ENCODE measurements around the gene HRNR.

HRNR gene

DNA sequence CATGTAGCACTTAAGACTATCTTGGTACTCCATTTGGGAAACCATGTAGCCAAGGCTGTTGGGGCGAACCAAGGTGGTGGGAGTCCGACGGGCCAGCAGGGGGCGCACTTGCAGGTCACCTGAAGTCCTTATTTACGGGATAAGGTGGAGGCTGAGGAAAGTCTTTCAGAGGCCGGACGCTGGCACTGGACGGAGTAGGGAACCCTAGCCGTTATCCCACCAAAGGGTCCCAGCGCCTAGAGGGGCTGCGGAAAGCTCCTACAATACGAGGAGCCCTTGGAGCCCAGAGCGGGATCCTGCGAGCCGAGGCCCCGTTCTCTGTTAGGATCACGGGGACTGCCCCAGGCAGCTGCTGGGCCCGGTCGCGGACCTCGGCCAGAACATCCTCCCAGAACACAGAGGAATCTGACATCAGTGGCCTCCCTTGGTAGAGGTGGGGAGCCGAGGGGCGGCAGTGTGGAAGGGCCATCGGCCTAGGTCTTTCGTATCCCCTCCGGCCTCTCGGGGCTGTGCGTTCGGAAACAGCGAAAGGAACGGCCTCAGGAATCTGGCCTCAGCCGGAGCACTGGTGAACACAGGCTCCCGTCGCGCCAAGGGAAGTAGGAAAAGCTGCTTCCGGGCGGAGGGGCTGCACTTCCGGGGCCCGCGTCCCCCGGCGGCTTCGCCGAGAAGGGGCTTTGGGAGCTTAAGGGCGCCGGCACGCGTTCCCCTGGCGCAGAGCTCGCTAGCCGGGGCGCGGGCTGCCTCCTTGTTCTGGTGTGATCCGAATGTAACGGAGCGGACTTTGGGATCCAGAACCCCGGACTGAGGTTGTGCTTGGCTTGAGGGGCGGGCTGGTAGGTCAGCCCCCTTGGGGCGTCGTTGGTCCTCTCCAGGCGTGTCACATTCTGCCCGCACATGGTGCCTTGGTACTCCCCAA, 35.1 kb downstream of the HRNR start:
- DNase-seq: peak; percentile 34

DNA sequence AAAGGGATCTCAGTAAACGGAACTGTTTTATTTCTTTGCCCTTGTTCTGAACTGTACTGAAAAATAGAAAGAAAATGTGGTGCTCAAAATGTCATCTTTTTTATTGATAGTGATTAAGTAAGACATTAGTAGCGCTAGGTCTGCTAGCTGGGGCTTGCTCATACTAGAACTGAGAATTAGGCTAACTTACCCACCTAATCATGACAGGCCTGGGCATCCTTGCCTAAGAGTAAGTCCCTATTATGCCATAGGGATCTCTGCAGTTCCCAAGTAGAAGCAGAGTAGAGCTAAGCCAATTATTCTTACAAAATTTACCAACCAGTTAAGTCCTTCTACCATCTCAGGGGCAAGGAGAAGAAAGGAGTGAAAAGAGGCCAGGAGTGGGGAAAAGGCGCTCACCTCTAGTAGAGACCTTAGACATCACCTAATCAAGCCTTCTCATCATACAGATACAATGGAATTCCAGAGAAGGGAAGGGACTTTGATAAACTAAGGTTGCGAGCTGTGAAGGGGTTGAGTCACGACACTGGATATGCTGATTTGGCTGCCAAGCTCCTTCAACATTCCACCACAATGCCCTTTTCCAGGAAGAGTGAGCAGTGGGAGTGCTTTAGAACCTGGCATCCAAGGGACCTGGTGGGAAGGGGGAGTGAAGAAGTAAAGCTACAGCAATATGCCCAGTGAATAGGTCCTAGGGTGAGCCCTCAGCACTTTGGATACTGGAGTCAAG, 37.3 kb downstream of the HRNR start:
- DNase-seq: no peak

DNA sequence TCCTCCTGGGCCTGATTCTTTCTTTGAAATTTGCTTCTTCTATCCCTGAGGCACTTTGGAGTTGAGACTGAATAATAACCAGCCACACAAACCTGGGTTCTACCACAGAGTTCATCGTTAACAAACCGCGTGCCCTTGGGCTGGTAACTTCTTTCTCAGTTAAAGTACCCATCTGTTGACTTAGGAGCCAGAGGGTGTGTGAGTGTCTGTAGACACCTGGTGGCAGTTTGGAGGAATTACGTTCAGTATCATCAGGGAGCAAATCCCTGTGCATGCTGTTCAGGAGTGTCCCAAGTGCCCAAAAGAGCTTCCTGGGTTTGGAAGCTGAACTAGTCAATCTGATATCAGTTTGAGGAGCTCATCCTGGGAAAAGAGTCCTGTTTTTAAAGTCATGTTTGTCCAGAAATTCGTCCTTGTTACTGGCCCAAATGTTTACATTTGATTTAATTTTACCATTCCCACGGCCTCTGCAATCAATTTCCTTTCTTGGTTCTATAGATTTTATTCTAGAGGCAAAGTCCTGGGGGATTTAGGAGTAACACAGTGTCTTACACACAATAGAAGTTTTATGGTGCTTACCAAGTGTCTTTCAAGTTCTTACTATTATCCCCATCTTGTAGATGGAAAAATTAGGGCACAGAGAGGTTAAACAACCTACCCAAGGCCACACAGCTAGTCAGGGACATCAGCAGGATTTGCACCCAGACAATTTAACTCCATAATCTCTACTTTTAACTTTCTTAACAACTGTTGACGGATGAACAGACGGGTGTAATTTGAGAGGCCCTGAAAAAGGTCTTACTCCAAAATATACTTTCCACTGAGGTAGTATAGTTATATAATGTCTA, 38.2 kb downstream of the HRNR start:
- DNase-seq: no peak

DNA sequence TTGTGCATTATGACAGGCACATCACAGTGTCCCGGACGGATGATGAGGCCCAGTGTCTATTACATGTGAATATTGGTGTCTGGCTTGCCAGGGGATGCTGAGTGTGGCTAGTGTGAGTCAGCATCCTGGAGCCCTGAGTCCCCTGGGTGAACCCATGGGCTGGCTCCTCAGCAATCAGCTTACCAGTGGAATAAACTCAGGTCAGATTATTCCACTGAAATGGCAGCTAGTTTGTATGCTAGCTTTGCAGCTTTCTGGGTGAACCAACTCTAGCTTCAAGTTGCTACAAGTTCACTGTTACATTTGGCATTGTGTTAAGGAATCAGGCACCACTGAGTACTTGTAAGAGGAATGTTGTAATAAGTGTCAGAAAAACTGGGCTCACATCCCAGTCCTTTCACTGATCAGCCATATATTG, 41.0 kb downstream of the HRNR start:
- DNase-seq: no peak

DNA sequence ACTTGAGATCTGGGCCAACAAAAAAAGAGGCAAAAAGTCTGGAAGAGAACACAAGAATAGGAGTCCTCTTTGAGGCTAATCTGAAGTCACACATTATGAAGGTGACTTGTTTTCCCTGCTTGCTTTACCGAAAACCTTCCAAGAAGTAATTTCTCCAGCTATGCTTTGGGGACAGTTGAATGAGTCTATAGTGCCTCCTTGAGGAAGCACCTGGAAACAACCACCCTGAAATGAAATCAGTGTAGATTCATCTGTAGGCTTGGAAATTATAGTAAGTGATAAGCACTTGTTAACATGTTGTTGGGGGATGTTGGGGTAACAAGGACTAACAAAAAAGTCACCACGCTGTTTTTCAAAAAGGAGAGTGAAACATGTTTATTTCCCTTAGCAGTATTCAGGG, 41.6 kb downstream of the HRNR start:
- no peak for DNase-seq

DNA sequence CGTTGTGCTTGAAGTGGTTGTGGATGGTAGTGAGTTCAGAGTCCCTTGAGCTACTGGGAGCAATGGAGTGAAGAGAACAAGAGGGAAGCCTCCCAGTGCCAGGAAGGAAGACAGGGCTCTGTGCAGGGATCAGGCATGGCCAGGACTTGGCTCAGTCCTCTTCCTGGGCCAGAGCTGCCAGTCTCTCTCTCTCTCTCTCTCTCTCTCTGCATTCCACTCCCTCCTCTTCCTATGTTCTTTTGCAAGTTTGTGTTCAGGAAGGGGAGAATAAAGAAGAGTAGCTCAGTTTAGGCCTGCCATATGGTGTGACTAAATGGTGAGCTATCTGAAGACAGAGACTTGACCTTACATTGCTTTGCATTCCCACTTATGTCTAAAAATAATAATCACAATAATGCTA, 44.4 kb downstream of the HRNR start:
- no peak for DNase-seq

DNA sequence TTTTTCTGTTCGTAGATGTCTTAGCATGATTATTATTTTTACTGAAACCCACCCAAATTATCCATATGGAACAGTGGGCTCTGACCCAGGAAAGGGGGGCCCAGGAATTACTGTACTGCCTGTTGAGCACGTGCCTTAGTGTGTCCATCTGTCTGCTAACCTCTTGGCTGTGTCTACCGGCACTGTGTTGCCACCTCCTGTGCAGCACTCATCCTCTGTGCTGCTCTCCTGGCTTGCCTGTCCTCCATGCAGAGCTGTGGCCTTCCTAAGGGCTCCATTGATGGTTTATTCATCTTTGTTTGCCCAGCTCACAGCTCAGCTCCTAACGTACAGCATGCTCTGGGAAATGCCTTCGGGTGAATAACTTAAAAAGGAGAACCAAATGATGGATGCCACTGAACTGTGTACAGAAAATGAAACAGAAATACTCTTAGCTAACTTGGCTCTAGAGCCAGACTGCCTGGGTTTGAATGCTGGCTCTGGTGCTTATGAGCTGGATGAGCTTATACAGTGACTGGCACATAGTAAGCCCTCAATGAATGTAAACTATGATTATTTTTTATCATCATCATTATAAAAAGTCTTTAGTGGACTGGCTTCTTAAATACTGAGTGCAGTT, 53.6 kb downstream of the HRNR start:
- DNase-seq: no peak

DNA sequence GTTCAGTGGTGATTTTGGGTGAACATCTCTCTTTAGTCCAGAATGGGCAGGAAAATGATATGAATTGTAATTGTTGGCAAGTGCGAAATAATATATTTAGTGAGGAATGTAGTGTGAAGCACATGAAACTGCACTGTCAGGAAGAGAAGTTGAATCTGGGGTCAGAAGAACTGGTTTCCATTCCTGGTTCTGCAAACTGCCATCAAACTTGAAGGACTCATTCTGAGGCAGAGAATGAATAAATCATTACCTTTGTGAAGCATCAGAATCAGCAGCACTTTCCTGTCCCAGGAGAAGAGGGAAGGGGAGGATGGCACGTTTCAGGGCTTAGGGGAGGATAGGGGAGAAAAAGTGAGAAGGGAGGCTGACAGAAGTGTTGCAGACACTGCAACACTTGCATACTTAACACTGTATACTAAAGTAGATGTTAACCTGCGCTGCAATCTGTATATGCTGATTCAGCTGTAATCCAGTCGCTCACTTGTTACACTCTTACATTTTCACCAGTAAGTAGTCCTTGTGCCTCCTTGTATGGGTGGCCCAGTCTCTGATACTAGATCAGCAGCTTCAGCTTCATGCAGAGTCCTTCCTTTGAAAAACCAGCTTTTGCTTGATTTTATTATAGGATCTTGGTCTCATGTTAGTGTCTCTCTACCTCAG, 54.5 kb downstream of the HRNR start:
- DNase-seq: no peak

DNA sequence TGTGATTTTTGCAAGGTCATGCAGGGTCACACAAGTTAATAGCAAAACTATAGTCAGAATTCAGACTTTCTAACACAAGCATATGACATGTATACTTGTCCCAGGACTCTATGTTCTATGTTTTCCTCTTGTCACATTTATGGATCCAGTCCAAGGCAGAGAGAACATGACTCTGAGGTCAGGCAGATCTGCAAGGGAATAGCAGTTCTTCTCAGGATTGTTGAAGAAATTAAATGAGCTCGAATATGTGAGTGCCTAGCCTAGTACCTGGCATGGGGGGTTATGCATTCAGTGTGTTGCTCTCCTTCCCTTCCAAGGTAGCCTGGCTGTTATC, 55.5 kb downstream of the HRNR start:
- no peak for DNase-seq

DNA sequence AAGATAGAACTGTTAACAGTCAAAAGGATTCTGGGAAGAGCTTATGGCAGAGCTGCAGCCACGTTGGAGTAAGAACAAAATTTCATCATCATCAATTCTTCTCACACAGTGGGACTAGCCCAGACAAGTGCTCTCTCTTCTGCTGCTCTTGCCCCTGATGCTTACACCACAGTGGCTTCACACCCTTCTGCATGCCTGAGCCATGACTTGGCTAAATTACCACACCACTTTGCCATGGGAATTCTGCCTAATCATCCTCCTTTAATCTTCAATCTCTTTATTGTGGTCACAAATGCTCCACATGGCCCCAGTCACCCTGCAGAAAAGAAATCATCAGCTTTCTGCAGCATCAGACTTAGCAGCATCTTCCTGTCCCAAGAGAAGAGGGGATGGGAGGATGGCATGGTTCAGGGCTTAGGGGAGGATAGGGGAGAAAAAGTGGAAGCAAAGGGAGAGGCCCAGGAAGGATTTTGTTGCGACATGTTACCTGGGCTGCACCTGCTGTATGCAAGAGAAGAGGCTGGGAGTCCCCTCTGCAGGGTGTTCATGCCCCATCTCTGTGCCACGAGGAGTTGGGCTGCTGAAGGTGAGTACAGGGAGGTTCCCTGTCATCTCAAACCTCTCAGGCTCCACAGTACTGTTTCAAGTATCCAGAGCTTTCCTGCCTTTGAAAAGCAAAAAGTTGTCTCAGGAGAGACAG, 56.0 kb downstream of the HRNR start:
- DNase-seq: no peak

DNA sequence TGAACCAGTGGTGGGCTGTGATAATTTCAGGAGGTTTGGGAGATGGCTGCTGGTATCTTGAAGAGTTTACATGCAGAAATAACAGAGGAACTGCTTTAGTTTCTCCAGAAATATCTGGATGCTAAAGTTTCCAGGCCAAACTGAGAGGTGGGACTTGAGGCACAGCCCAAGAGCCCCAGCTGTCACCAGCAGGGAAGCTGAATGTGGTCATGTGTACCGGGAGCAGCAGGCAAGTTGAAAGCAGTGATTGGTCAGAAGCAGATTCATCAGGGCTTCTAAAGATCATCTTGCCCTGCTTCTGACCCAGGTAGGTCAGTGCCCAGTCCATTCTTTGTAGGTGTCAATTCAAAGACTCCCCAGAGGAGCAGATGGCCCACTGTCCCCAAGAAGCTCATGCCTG, 57.0 kb downstream of the HRNR start:
- DNase-seq: no peak

DNA sequence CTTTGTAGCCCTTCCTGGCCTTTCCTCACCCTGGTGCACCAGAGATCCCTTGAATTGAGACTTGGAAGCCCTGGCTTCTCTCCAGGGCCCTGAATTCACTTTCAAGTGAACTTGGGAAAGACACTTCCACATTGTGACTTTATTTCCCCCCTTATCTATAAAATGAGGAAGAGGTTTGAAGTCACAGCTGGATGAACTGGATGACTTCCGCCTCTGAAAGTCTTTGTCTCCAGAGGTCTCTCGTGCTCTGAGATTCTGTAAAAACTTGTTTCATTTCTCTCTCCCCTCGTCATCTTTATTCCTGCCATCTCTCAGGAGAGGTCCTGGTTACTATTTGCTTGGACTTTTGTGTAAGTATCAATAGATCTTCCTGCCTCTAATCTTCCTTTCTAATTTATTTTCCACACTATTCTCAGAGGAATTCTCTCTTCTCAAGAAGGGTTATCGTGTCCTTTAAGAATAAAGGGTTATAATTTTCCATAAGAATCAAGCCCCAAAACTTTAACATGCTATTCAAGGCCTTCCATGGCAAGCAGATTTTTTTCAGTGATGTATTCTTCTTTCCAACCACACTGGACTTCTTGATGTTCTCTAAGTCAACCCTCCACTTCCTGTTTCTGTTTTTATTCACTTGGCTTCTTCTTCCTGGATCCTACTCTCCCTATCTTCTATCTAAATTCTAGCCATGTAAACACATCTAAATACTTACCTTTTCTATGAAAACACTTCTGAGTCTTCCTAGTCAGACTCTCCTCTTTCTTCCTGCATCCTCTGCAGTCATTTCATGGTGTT, 58.5 kb downstream of the HRNR start:
- no peak for DNase-seq

DNA sequence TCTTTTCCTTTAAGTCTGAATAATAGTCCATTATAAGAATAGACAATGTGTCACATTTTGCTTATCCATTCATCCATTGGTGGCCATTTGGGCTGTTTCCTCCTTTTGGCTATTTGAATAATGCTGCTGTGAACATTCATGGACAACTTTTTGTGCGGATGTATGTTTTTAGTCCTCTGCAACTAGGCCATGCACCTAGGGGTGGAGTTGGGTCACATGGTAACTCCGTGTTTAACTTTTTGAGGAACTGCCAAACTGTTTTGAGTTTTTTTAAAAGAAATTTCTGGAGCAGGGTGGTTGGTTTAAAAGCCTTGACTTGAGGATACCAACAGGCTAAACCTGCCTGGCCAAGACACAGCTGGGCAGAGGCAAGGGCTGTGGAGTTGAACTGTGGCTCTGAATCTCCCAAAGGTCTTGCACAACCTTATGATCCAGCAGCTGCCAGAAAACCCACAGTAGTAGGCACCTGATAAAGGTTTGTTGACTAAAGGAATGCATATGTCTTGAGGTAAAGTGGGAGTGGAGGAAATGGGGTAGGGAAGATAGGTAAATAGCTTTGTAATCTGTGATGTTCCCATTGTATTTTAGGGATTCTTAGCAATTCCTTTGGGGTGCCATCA, 59.4 kb downstream of the HRNR start:
- DNase-seq: no peak

DNA sequence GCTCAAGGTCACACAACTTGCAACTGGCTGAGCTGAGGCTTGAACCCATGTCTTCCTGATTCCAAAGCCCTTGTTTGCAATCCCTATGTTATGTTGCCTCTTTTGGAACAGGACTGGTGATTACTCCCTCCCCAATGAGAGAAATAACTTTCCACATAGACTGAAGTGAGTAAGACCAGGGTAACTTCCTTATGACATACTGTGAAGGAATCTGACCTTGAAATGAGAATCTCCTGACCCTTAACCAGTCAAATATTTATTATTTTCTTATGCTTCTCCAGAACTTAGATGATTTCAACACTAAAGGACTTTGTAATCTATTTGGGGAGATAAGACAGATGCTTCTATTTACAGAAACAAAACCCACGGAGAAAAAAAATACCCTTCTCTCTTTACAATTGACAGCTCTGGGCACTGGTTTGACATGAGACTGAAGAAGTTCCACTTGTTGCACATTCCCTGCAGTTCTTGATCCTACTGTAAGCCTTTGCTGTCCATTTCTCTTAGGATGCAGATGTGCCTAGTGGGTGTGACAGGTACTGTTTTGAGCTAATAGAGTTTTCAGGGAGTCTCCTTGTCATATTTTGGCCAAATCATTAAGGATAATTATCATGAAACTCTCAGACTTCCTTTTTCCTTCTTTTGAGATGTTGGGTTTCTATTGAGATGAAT, 61.1 kb downstream of the HRNR start:
- DNase-seq: no peak
